ENCODE measurements around the gene AACS.

AACS gene

GRCh38 chr12:125181107-125181506, 115.9 kb downstream of the AACS start:
- in situ Hi-C loops (cut with HindIII; ENCODE audit: low pct_unique_long_range_greater_than_20kb, low sequenced_read_pairs): no loop called here
- DNase-seq (ENCODE audit: low read depth in 1 of 2, low spot score in 1 of 2): no peak
- no peak for TF ChIP-seq JUND (IDR thresholded peaks at IDR 0.05; ENCODE audit: low read depth)

GRCh38 chr12:125183187-125184067, 118.2 kb downstream of the AACS start:
- no peak for TF ChIP-seq JUND (IDR thresholded peaks at IDR 0.05; ENCODE audit: low read depth)
- DNase-seq (ENCODE audit: low read depth in 1 of 2, low spot score in 1 of 2): peak; percentile 80 to 91
- in situ Hi-C loops (cut with HindIII; ENCODE audit: low pct_unique_long_range_greater_than_20kb, low sequenced_read_pairs): no loop called here

- DNase-seq (ENCODE audit: low read depth in 1 of 2, low spot score in 1 of 2): no peak
- in situ Hi-C loops (cut with HindIII; ENCODE audit: low pct_unique_long_range_greater_than_20kb, low sequenced_read_pairs): no loop called here
- TF ChIP-seq JUND (IDR thresholded peaks at IDR 0.05; ENCODE audit: low read depth): no peak
Observed at GRCh38 chr12:125184213-125184967, 119.2 kb downstream of the AACS start.

- DNase-seq (ENCODE audit: low read depth in 1 of 2, low spot score in 1 of 2): no peak
- TF ChIP-seq JUND (IDR thresholded peaks at IDR 0.05; ENCODE audit: low read depth): no peak
- in situ Hi-C loops (cut with HindIII; ENCODE audit: low pct_unique_long_range_greater_than_20kb, low sequenced_read_pairs): no loop called here
Observed at GRCh38 chr12:125185311-125185739, 120.1 kb downstream of the AACS start.

- in situ Hi-C loops (cut with HindIII; ENCODE audit: low pct_unique_long_range_greater_than_20kb, low sequenced_read_pairs): no loop called here
Observed at GRCh38 chr12:125185740-125186470, 120.7 kb downstream of the AACS start, which contains the start of gene TMEM132B. Gene TMEM132B (plus strand): TSS chr12:125186386.

GRCh38 chr12:125186471-125187147, 121.4 kb downstream of the AACS start:
- peak in 1 of 2 experiments; percentile 76 for DNase-seq (ENCODE audit: low read depth in 1 of 2, low spot score in 1 of 2)

More at GRCh38 chr12:125185740-125186470, 120.7 kb downstream of the AACS start, which contains the start of gene TMEM132B:
- DNase-seq (ENCODE audit: low read depth in 1 of 2, low spot score in 1 of 2): peak; percentile 87 to 92
- TF ChIP-seq JUND (IDR thresholded peaks at IDR 0.05; ENCODE audit: low read depth): no peak

GRCh38 chr12:125187148-125187745, 122.0 kb downstream of the AACS start:
- DNase-seq (ENCODE audit: low read depth in 1 of 2, low spot score in 1 of 2): no peak
- in situ Hi-C loops (cut with HindIII; ENCODE audit: low pct_unique_long_range_greater_than_20kb, low sequenced_read_pairs): no loop called here
- no peak for TF ChIP-seq JUND (IDR thresholded peaks at IDR 0.05; ENCODE audit: low read depth)

More at GRCh38 chr12:125186471-125187147, 121.4 kb downstream of the AACS start:
- in situ Hi-C loops (cut with HindIII; ENCODE audit: low pct_unique_long_range_greater_than_20kb, low sequenced_read_pairs): no loop called here
- TF ChIP-seq JUND (IDR thresholded peaks at IDR 0.05; ENCODE audit: low read depth): no peak

- no peak for TF ChIP-seq JUND (IDR thresholded peaks at IDR 0.05; ENCODE audit: low read depth)
- in situ Hi-C loops (cut with HindIII; ENCODE audit: low pct_unique_long_range_greater_than_20kb, low sequenced_read_pairs): no loop called here
- no peak for DNase-seq (ENCODE audit: low read depth in 1 of 2, low spot score in 1 of 2)
Observed at GRCh38 chr12:125187780-125188741, 122.8 kb downstream of the AACS start.

GRCh38 chr12:125189015-125189414, 123.8 kb downstream of the AACS start:
- no peak for DNase-seq (ENCODE audit: low read depth in 1 of 2, low spot score in 1 of 2)
- in situ Hi-C loops (cut with HindIII; ENCODE audit: low pct_unique_long_range_greater_than_20kb, low sequenced_read_pairs): no loop called here
- TF ChIP-seq JUND (IDR thresholded peaks at IDR 0.05; ENCODE audit: low read depth): no peak

- DNase-seq (ENCODE audit: low read depth in 1 of 2, low spot score in 1 of 2): no peak
- TF ChIP-seq JUND (IDR thresholded peaks at IDR 0.05; ENCODE audit: low read depth): no peak
- in situ Hi-C loops (cut with HindIII; ENCODE audit: low pct_unique_long_range_greater_than_20kb, low sequenced_read_pairs): no loop called here
Observed at GRCh38 chr12:125189502-125189901, 124.3 kb downstream of the AACS start.
